H9 (cell line): ENCODE measurements around the gene DOHH. TPM values are rescaled to one million over a fixed set of nuclear protein-coding genes. Genes with fewer than 3 reads are reported as not detected.

Experiments used
- DNase-seq: peaks from one replicate; pipeline ENCODE4 v3.0.0-alpha.2; 2017
- H2AFZ ChIP-seq: one replicate; pipeline ENCODE4 v1.6.1; 2013; ENCODE audit warnings: mild to moderate bottlenecking, low read length, control low read depth, moderate library complexity
- H2AK5ac ChIP-seq: 2 replicates; pipeline ENCODE4 v1.6.1; 2013; ENCODE audit warnings: low read length, control low read depth, mixed read lengths; ENCODE audit not compliant: insufficient read length
- H2BK120ac ChIP-seq: one replicate; pipeline ENCODE4 v1.6.1; 2013; ENCODE audit warnings: low read depth, mild to moderate bottlenecking, low read length, control low read depth, inconsistent platforms; ENCODE audit not compliant: poor library complexity, severe bottlenecking
- H2BK12ac ChIP-seq: 2 replicates; pipeline ENCODE4 v1.6.1; 2013; ENCODE audit warnings: low read length, control low read depth, mixed read lengths, low read depth; ENCODE audit not compliant: insufficient read length
- H2BK15ac ChIP-seq: 2 replicates; pipeline ENCODE4 v1.6.1; 2013; ENCODE audit warnings: low read depth, low read length, control low read depth
- H2BK20ac ChIP-seq: one replicate; pipeline ENCODE4 v1.6.1; 2013; ENCODE audit warnings: low read depth, mild to moderate bottlenecking, low read length, control low read depth, inconsistent platforms; ENCODE audit not compliant: poor library complexity, severe bottlenecking
- H2BK5ac ChIP-seq: 2 replicates; pipeline ENCODE4 v1.6.1; 2013; ENCODE audit warnings: low read length, control low read depth, mixed read lengths; ENCODE audit not compliant: insufficient read length
- H3K14ac ChIP-seq: 2 replicates; pipeline ENCODE4 v1.6.1; 2013; ENCODE audit warnings: low read length, control low read depth; ENCODE audit not compliant: insufficient read depth
- H3K18ac ChIP-seq: 2 replicates; pipeline ENCODE4 v1.6.1; 2013; ENCODE audit warnings: low read depth, mild to moderate bottlenecking, mixed read lengths, low read length, control low read depth; ENCODE audit not compliant: insufficient read length
- H3K23ac ChIP-seq: 2 replicates; pipeline ENCODE4 v1.6.1; 2013; ENCODE audit warnings: low read length, control low read depth, mixed read lengths, low read depth; ENCODE audit not compliant: insufficient read length
- H3K23me2 ChIP-seq: 2 replicates; pipeline ENCODE4 v1.6.1; 2013; ENCODE audit warnings: low read depth, mild to moderate bottlenecking, mixed read lengths, low read length, control low read depth; ENCODE audit not compliant: insufficient read length, poor library complexity, severe bottlenecking
- H3K27ac ChIP-seq: 2 replicates; pipeline ENCODE4 v1.5.1; 2013; ENCODE audit warnings: low read length, control low read depth, mixed read lengths, low read depth; ENCODE audit not compliant: insufficient read length
- H3K27me3 ChIP-seq: 2 replicates; pipeline ENCODE4 v1.6.1; 2013; ENCODE audit warnings: low read length, control low read depth, inconsistent platforms; ENCODE audit not compliant: insufficient read depth
- H3K4ac ChIP-seq: 2 replicates; pipeline ENCODE4 v1.6.1; 2013; ENCODE audit warnings: low read depth, mild to moderate bottlenecking, control low read depth, inconsistent platforms, low read length, moderate library complexity
- H3K4me1 ChIP-seq: 2 replicates; pipeline ENCODE4 v1.6.1; 2013; ENCODE audit warnings: low read length, control low read depth, inconsistent platforms; ENCODE audit not compliant: insufficient read depth
- H3K4me2 ChIP-seq: 2 replicates; pipeline ENCODE4 v1.6.1; 2013; ENCODE audit warnings: low read length, control low read depth, mixed read lengths; ENCODE audit not compliant: insufficient read length, insufficient read depth
- H3K56ac ChIP-seq: 2 replicates; pipeline ENCODE4 v1.6.1; 2013; ENCODE audit warnings: low read depth, mild to moderate bottlenecking, mixed read lengths, low read length, control low read depth; ENCODE audit not compliant: insufficient read length
- H3K79me1 ChIP-seq: 2 replicates; pipeline ENCODE4 v1.6.1; 2013; ENCODE audit warnings: low read depth, mild to moderate bottlenecking, moderate library complexity, low read length, control low read depth, inconsistent platforms; ENCODE audit not compliant: insufficient read depth, poor library complexity, severe bottlenecking
- H3K79me2 ChIP-seq: 2 replicates; pipeline ENCODE4 v1.6.1; 2013; ENCODE audit warnings: low read length, control low read depth, inconsistent platforms; ENCODE audit not compliant: insufficient read depth
- H3K9ac ChIP-seq: 2 replicates; pipeline ENCODE4 v1.6.1; 2013; ENCODE audit warnings: low read length, control low read depth, mixed read lengths; ENCODE audit not compliant: insufficient read length; ENCODE audit errors: extremely low read depth
- H3K9me3 ChIP-seq: one replicate; pipeline ENCODE4 v1.6.1; 2013; ENCODE audit warnings: low read depth, low read length, inconsistent platforms; ENCODE audit not compliant: control insufficient read depth
- H3T11ph ChIP-seq: one replicate; pipeline ENCODE4 v1.6.1; 2013; ENCODE audit warnings: mild to moderate bottlenecking, low read length, control low read depth, inconsistent platforms
- H4K20me1 ChIP-seq: one replicate; pipeline ENCODE4 v1.6.1; 2013; ENCODE audit not compliant: control insufficient read depth, insufficient read length, insufficient read depth
- H4K5ac ChIP-seq: 2 replicates; pipeline ENCODE4 v1.6.1; 2013; ENCODE audit warnings: low read depth, mild to moderate bottlenecking, mixed read lengths, low read length, control low read depth; ENCODE audit not compliant: insufficient read length
- H4K8ac ChIP-seq: replicated peaks from 2 replicates; pipeline ENCODE4 v1.6.1; 2013; ENCODE audit warnings: low read length, control low read depth, mixed read lengths, low read depth; ENCODE audit not compliant: insufficient read length
- H4K91ac ChIP-seq: 2 replicates; pipeline ENCODE4 v1.6.1; 2013; ENCODE audit warnings: low read depth, mild to moderate bottlenecking, moderate library complexity, mixed read lengths, low read length, control low read depth; ENCODE audit not compliant: insufficient read length
- H3K27ac Mint-ChIP-seq, 3 experiments: 2 replicates in 2 of 3; 3 replicates in 1 of 3; pipeline ENCODE4 v1.8.0; 2020 to 2021; ENCODE audit warnings: mixed read lengths in 3 of 3, mild to moderate bottlenecking in 1 of 3, moderate library complexity in 1 of 3
- H3K27me3 Mint-ChIP-seq: 2 replicates; pipeline ENCODE4 v1.8.0; 2021; ENCODE audit warnings: low read depth, mild to moderate bottlenecking, moderate library complexity, mixed read lengths
- H3K36me3 Mint-ChIP-seq, 3 experiments: 2 replicates in 2 of 3; 3 replicates in 1 of 3; pipeline ENCODE4 v1.8.0; 2020 to 2021; ENCODE audit warnings: low read depth in 3 of 3, mixed read lengths in 3 of 3; ENCODE audit not compliant: insufficient read depth in 1 of 3
- H3K4me1 Mint-ChIP-seq, 2 experiments: 2 replicates each; pipeline ENCODE4 v1.8.0; 2020; ENCODE audit warnings: mixed read lengths in 2 of 2
- H3K4me3 Mint-ChIP-seq, 2 experiments: 2 replicates in 1 of 2; 3 replicates in 1 of 2; pipeline ENCODE4 v1.8.0; 2020 to 2021; ENCODE audit warnings: mild to moderate bottlenecking in 2 of 2, mixed read lengths in 2 of 2, moderate library complexity in 1 of 2
- H3K9me3 Mint-ChIP-seq, 2 experiments: 2 replicates in 1 of 2; 3 replicates in 1 of 2; pipeline ENCODE4 v1.8.0; 2020; ENCODE audit warnings: mild to moderate bottlenecking in 2 of 2, mixed read lengths in 2 of 2, moderate library complexity in 1 of 2
- CTCF ChIP-seq: fragments of 200-600 bp; sonication (generic); conservative IDR thresholded peaks from 3 replicates; pipeline ENCODE4 v1.8.0; 2021; ENCODE audit warnings: antibody characterized with exemption, mild to moderate bottlenecking
- WGBS: extraction: QIAGEN DNeasy Blood & Tissue Kit; methylation state at CpG from one replicate; pipeline ENCODE4 v1.1.7; 2013; ENCODE audit warnings: missing lambda C conversion rate, low lambda C conversion rate, mixed read lengths; ENCODE audit not compliant: insufficient read length; ENCODE audit errors: extremely low coverage; 5-methylcytosine and 5-hydroxymethylcytosine counted together
- total RNA-seq: library from RNA; stranded (reverse); gene quantifications from 2 replicates; pipeline ENCODE4 v1.2.1, GENCODE V29; 2021

DOHH gene
- total RNA-seq, 1 experiment from 2014 or later, result 16.5 TPM

DNA sequence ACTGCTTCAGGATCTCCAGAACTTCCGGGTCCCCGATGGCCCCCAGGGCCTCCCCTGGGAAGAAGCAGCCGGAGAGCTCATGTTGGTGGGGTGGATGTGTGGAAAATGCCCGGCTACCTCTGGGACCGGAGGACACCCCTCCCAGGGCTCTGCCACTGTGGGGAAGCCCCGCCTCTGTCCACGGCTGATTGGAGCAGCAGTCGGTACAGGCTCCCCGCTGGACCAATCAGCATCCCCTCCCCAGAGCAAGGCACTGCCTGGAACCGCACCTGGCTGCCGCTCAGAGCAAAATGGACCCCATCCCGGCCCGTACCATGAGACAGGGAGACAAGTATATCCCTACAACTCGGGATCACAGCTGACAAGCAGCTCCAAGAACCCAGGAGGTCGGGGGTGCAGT is 6.4 kb downstream of the DOHH start:
- H3K14ac ChIP-seq, result no peak overlapping the region; the same call in 1 of the 2 replicates
- no peak overlapping the region for H4K91ac ChIP-seq
- Mint-ChIP-seq H3K9me3 (no peaks in the 10 kb centered on the region; a peak in 1 of 5 replicates), H3K4me3 (no peak overlapping the region; a peak in 1 of 5 replicates), H3K4me1 (peaks cover under 1 to 1% of the 10 kb centered on the region in 2 experiments; a peak in 2 of 4 replicates), H3K27me3 (no peaks in the 10 kb centered on the region), H3K36me3 (peaks cover 20 to 50% (median 41%) of the 10 kb centered on the region in 3 experiments; a peak in 6 of 7 replicates), H3K27ac (no peak overlapping the region)
- no peak overlapping the region for H2AK5ac ChIP-seq
- no peaks in the 10 kb centered on the region for H3K23me2 ChIP-seq
- no peaks in the 10 kb centered on the region for H4K20me1 ChIP-seq
- H3K79me2 ChIP-seq, result peaks cover 2% of the 10 kb centered on the region
- no peak overlapping the region for H4K5ac ChIP-seq
- no peak overlapping the region for H2BK15ac ChIP-seq
- DNase-seq, result peak; percentile 88
- H3K23ac ChIP-seq, result no peak overlapping the region
- no peak overlapping the region for H2AFZ ChIP-seq
- no peaks in the 10 kb centered on the region for H3K4me1 ChIP-seq
- no peaks in the 10 kb centered on the region for H3K9me3 ChIP-seq
- H3T11ph ChIP-seq, result no peak overlapping the region
- no peak overlapping the region for H3K27ac ChIP-seq
- TF ChIP-seq CTCF, result no peak
- no peak overlapping the region for H2BK20ac ChIP-seq
- H3K27me3 ChIP-seq, result no peaks in the 10 kb centered on the region
- H2BK12ac ChIP-seq, result no peak overlapping the region
- no peak overlapping the region for H4K8ac ChIP-seq
- H3K56ac ChIP-seq, result no peak overlapping the region
- H2BK120ac ChIP-seq, result no peak overlapping the region
- no peak overlapping the region for H3K4ac ChIP-seq
- no peak overlapping the region for H3K9ac ChIP-seq
- no CpG with 5 or more reads among the region's 15 CpGs for WGBS
- no peak overlapping the region for H2BK5ac ChIP-seq
- H3K4me2 ChIP-seq, result no peak overlapping the region
- no peak overlapping the region for H3K18ac ChIP-seq
- no peaks in the 10 kb centered on the region for H3K79me1 ChIP-seq
